Caco-2 (cell line): ENCODE results near the gene DSCAML1. TPM values are rescaled to one million over a fixed set of nuclear protein-coding genes. Genes with fewer than 3 reads are reported as not detected.

Experiments
- BruUV-seq: library from RNA; stranded (reverse); fragments of 400-500 nt; replicated peaks from 2 replicates; lab custom pipeline; 2021; lab: Mats Ljungman, UMichigan
- CTCF ChIA-PET: fragments of 300-600 bp; sonication (Branson Sonifier 250); formaldehyde crosslinking; loops from one replicate; lab custom pipeline; 2022; ENCODE audit warnings: antibody characterized with exemption; lab: Charles Lee
- POLR2A ChIA-PET: fragments of 300-600 bp; sonication (Branson Sonifier 250); formaldehyde crosslinking; loops from one replicate; lab custom pipeline; 2022; ENCODE audit warnings: antibody characterized with exemption; lab: Charles Lee
- DNase-seq, 2 experiments: peaks; one replicate each; pipeline versions ENCODE4 v3.0.0 to v3.0.0-alpha.2; 2020 to 2022
- H3K27me3 ChIP-seq: replicated peaks from 2 replicates; pipeline ENCODE4 v1.6.0; 2011; ENCODE audit warnings: low read length; ENCODE audit not compliant: control insufficient read depth, insufficient read depth
- H3K36me3 ChIP-seq: 2 replicates; pipeline ENCODE4 v1.5.1; 2011; ENCODE audit warnings: low read length; ENCODE audit not compliant: control insufficient read depth, insufficient read depth
- H3K4me1 ChIP-seq: fragments of 250-450 bp; sonication (Bioruptor Pico); 2 replicates; pipeline ENCODE4 v1.5.1; 2020; ENCODE audit warnings: mild to moderate bottlenecking
- H3K4me3 ChIP-seq: 2 replicates; pipeline ENCODE4 v1.5.1; 2011; ENCODE audit warnings: low read depth, mild to moderate bottlenecking, control low read depth, low read length
- H3K9me3 ChIP-seq: fragments of 250-450 bp; sonication (Bioruptor Pico); 2 replicates; pipeline ENCODE4 v1.5.1; 2020; ENCODE audit warnings: mild to moderate bottlenecking, moderate library complexity
- H3K27ac Mint-ChIP-seq: one replicate; pipeline ENCODE4 v1.8.0; 2022; ENCODE audit warnings: mixed read lengths; ENCODE audit not compliant: unreplicated experiment
- H3K27me3 Mint-ChIP-seq: one replicate; pipeline ENCODE4 v1.8.0; 2022; ENCODE audit warnings: mixed read lengths; ENCODE audit not compliant: insufficient read depth, unreplicated experiment
- H3K36me3 Mint-ChIP-seq: one replicate; pipeline ENCODE4 v1.8.0; 2022; ENCODE audit warnings: mild to moderate bottlenecking, mixed read lengths; ENCODE audit not compliant: insufficient read depth, unreplicated experiment
- H3K4me1 Mint-ChIP-seq: one replicate; pipeline ENCODE4 v1.8.0; 2022; ENCODE audit warnings: low read depth, mixed read lengths; ENCODE audit not compliant: unreplicated experiment
- H3K4me3 Mint-ChIP-seq: one replicate; pipeline ENCODE4 v1.8.0; 2022; ENCODE audit warnings: mild to moderate bottlenecking, moderate library complexity, mixed read lengths; ENCODE audit not compliant: unreplicated experiment
- H3K9me3 Mint-ChIP-seq: one replicate; pipeline ENCODE4 v1.8.0; 2022; ENCODE audit warnings: mixed read lengths; ENCODE audit not compliant: unreplicated experiment
- CTCF ChIP-seq, 2 experiments: fragments of 200-600 bp in 1 of 2; IDR thresholded peaks; 1 replicate in 1 of 2; 2 replicates in 1 of 2; pipeline versions ENCODE4 v1.5.1 to v1.8.0; 2011 to 2022; ENCODE audit warnings: antibody characterized with exemption in 1 of 2, control low read depth in 1 of 2, inconsistent platforms in 1 of 2, low read depth in 1 of 2, low read length in 1 of 2, mild to moderate bottlenecking in 1 of 2, moderate library complexity in 1 of 2; ENCODE audit not compliant: insufficient read depth in 1 of 2, severe bottlenecking in 1 of 2, unreplicated experiment in 1 of 2
- intact Hi-C: fragments of 100-400 bp; cut with micrococcal nuclease; formaldehyde crosslinking; loops from one replicate; pipeline ENCODE4 v1.10.0; 2022; ENCODE audit not compliant: unreplicated experiment
- total RNA-seq: library from RNA; stranded (reverse); gene quantifications from 2 replicates; pipeline ENCODE4 v1.2.3, GENCODE V29; 2022

The DSCAML1 gene
- total RNA-seq, 1 experiment from 2014 or later: not detected

- no peaks in the 10 kb centered on the region for H3K36me3 ChIP-seq
- H3K9me3 ChIP-seq: no peaks in the 10 kb centered on the region
- POLR2A ChIA-PET: no interaction called here
- no peaks in the 10 kb centered on the region for H3K4me1 ChIP-seq
- Mint-ChIP-seq H3K36me3 (no peaks in the 10 kb centered on the region), H3K27ac (no peak overlapping the region), H3K9me3 (no peaks in the 10 kb centered on the region), H3K4me1 (no peaks in the 10 kb centered on the region), H3K4me3 (no peak overlapping the region), H3K27me3 (peaks cover 18% of the 10 kb centered on the region)
- BruUV-seq: no TSS peak
- TF ChIP-seq CTCF (IDR thresholded peaks at IDR 0.05; ENCODE audit: insufficient read depth in 1 of 2, low read depth in 1 of 2, low read length in 1 of 2, severe bottlenecking in 1 of 2, unreplicated experiment in 1 of 2): no peak
- DNase-seq: peak in 1 of 2 experiments; percentile 32
- H3K27me3 ChIP-seq: peaks cover 3% of the 10 kb centered on the region
- intact Hi-C loops: no loop called here
- CTCF ChIA-PET: no interaction called here
- H3K4me3 ChIP-seq: no peak overlapping the region
Measured at GRCh38 chr11:117591316-117592039, 205.5 kb downstream of the DSCAML1 start.

GRCh38 chr11:117589063-117589462 is 208.0 kb downstream of the DSCAML1 start:
- BruUV-seq: no TSS peak
- peaks cover 2% of the 10 kb centered on the region for H3K27me3 ChIP-seq
- H3K4me1 Mint-ChIP-seq: no peaks in the 10 kb centered on the region
- no peak overlapping the region for H3K27ac Mint-ChIP-seq
- ChIA-PET POLR2A (no interaction called here), CTCF (interaction anchor here (1.4 kb wide), 1 partner anchor 163 kb away, joined by 4 read pairs; no protein-coding TSS in a partner anchor)
- no peaks in the 10 kb centered on the region for H3K9me3 ChIP-seq
- H3K27me3 Mint-ChIP-seq: peaks cover 16% of the 10 kb centered on the region
- no peak for TF ChIP-seq CTCF (IDR thresholded peaks at IDR 0.05; ENCODE audit: insufficient read depth in 1 of 2, low read depth in 1 of 2, low read length in 1 of 2, severe bottlenecking in 1 of 2, unreplicated experiment in 1 of 2)
- no peak for DNase-seq
- no peaks in the 10 kb centered on the region for H3K9me3 Mint-ChIP-seq
- no peaks in the 10 kb centered on the region for H3K4me1 ChIP-seq
- intact Hi-C loops: no loop called here
- no peak overlapping the region for H3K4me3 Mint-ChIP-seq
- H3K4me3 ChIP-seq: no peak overlapping the region
- no peaks in the 10 kb centered on the region for H3K36me3 ChIP-seq
- H3K36me3 Mint-ChIP-seq: no peaks in the 10 kb centered on the region

- Histone ChIP-seq H3K4me1 (no peaks in the 10 kb centered on the region), H3K9me3 (no peaks in the 10 kb centered on the region), H3K36me3 (no peaks in the 10 kb centered on the region), H3K4me3 (no peak overlapping the region), H3K27me3 (peaks cover 2% of the 10 kb centered on the region)
- no peak overlapping the region for H3K4me3 Mint-ChIP-seq
- DNase-seq: peak in 1 of 2 experiments; percentile 26
- H3K36me3 Mint-ChIP-seq: no peaks in the 10 kb centered on the region
- H3K4me1 Mint-ChIP-seq: no peaks in the 10 kb centered on the region
- H3K27ac Mint-ChIP-seq: no peak overlapping the region
- intact Hi-C loops: no loop called here
- H3K9me3 Mint-ChIP-seq: no peaks in the 10 kb centered on the region
- BruUV-seq: no TSS peak
- no peak for TF ChIP-seq CTCF (IDR thresholded peaks at IDR 0.05; ENCODE audit: insufficient read depth in 1 of 2, low read depth in 1 of 2, low read length in 1 of 2, severe bottlenecking in 1 of 2, unreplicated experiment in 1 of 2)
- peaks cover 20% of the 10 kb centered on the region for H3K27me3 Mint-ChIP-seq
- POLR2A ChIA-PET: interaction anchor here (1.1 kb wide), 1 partner anchor 18 kb away, joined by 3 read pairs; no protein-coding TSS in a partner anchor
- CTCF ChIA-PET: interaction anchor here (1.1 kb wide), 1 partner anchor 162 kb away, joined by 5 read pairs; no protein-coding TSS in a partner anchor
Measured at GRCh38 chr11:117588166-117588810, 208.7 kb downstream of the DSCAML1 start.
